ENCODE measurements around the gene GNAI2. TPM values are rescaled to one million over a fixed set of nuclear protein-coding genes. Genes with fewer than 3 reads are reported as not detected.

The GNAI2 gene
- total RNA-seq, 1 experiment from 2014 or later = 62.0 TPM

DNA sequence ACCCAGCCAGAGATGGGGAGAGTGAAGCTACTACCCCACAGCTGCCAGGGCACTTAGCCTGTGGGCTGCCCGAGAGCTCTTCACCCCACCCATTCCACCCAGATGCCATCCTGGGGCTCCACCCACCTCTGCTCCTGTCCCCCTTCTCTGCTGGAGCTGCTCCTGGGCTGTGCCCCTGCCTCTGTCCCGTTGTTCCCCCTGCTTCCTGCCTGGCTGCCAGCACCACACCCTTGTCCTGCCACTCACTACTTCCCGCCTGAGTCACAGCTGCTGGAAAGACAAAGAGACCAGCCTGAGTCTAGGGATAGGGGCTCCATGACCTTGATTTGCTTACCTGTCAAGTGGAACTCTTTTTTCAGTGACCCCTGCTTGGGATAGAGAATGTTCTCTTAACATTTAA lies 12.4 kb downstream of the GNAI2 start:
- H3K4me3 ChIP-seq (ENCODE audit: low read depth, low read length) = no peak overlapping the region
- Mint-ChIP-seq H3K27me3 (ENCODE audit: insufficient read depth, unreplicated experiment) (no peaks in the 10 kb centered on the region), H3K4me3 (ENCODE audit: unreplicated experiment) (no peak overlapping the region), H3K27ac (ENCODE audit: unreplicated experiment) (no peak overlapping the region), H3K9me3 (ENCODE audit: unreplicated experiment) (no peaks in the 10 kb centered on the region), H3K4me1 (ENCODE audit: low read depth, unreplicated experiment) (no peaks in the 10 kb centered on the region), H3K36me3 (ENCODE audit: insufficient read depth, unreplicated experiment) (peaks cover 20% of the 10 kb centered on the region)
- POLR2A ChIA-PET = interaction anchor here (0.7 kb wide), 1 partner anchor 16 kb away, joined by 6 read pairs; no protein-coding TSS in a partner anchor
- H3K4me1 ChIP-seq = peaks cover 8% of the 10 kb centered on the region
- BruUV-seq (replicated peaks) = no TSS peak
- DNase-seq = no peak
- no peaks in the 10 kb centered on the region for H3K36me3 ChIP-seq (ENCODE audit: control insufficient read depth, insufficient read depth, low read length)
- H3K9me3 ChIP-seq = no peaks in the 10 kb centered on the region
- H3K27me3 ChIP-seq (replicated peaks; ENCODE audit: control insufficient read depth, insufficient read depth, low read length) = no peaks in the 10 kb centered on the region
- intact Hi-C loops (cut with micrococcal nuclease; ENCODE audit: unreplicated experiment) = no loop called here
- TF ChIP-seq, protein P1, sequence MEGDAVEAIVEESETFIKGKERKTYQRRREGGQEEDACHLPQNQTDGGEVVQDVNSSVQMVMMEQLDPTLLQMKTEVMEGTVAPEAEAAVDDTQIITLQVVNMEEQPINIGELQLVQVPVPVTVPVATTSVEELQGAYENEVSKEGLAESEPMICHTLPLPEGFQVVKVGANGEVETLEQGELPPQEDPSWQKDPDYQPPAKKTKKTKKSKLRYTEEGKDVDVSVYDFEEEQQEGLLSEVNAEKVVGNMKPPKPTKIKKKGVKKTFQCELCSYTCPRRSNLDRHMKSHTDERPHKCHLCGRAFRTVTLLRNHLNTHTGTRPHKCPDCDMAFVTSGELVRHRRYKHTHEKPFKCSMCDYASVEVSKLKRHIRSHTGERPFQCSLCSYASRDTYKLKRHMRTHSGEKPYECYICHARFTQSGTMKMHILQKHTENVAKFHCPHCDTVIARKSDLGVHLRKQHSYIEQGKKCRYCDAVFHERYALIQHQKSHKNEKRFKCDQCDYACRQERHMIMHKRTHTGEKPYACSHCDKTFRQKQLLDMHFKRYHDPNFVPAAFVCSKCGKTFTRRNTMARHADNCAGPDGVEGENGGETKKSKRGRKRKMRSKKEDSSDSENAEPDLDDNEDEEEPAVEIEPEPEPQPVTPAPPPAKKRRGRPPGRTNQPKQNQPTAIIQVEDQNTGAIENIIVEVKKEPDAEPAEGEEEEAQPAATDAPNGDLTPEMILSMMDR (IDR thresholded peaks at IDR 0.05; ENCODE audit: insufficient read depth in 1 of 2, low read depth in 1 of 2, low read length in 1 of 2, severe bottlenecking in 1 of 2, unreplicated experiment in 1 of 2) = no peak
- CTCF ChIA-PET = interaction anchor here (0.7 to 4.1 kb wide), 3 partner anchors 12 to 55 kb away, joined by 3 to 30 read pairs (median 23); partner anchors contain the start of gene GNAI2

- no peak for DNase-seq
- BruUV-seq (replicated peaks) = no TSS peak
- CTCF ChIA-PET = interaction anchor here (1.1 to 1.2 kb wide), 2 partner anchors 11 to 30 kb away, joined by 4 read pairs; partner anchors contain the start of gene LSMEM2
- TF ChIP-seq, protein P1 (IDR thresholded peaks at IDR 0.05; ENCODE audit: insufficient read depth in 1 of 2, low read depth in 1 of 2, low read length in 1 of 2, severe bottlenecking in 1 of 2, unreplicated experiment in 1 of 2) = no peak
- Histone ChIP-seq H3K27me3 (replicated peaks; ENCODE audit: control insufficient read depth, insufficient read depth, low read length) (no peaks in the 10 kb centered on the region), H3K36me3 (ENCODE audit: control insufficient read depth, insufficient read depth, low read length) (no peaks in the 10 kb centered on the region; the same call in 1 of the 2 replicates), H3K4me1 (peaks cover 8% of the 10 kb centered on the region), H3K9me3 (no peaks in the 10 kb centered on the region), H3K4me3 (ENCODE audit: low read depth, low read length) (no peak overlapping the region)
- no peak overlapping the region for H3K27ac Mint-ChIP-seq (ENCODE audit: unreplicated experiment)
- H3K27me3 Mint-ChIP-seq (ENCODE audit: insufficient read depth, unreplicated experiment) = no peaks in the 10 kb centered on the region
- peaks cover 20% of the 10 kb centered on the region for H3K36me3 Mint-ChIP-seq (ENCODE audit: insufficient read depth, unreplicated experiment)
- no peak overlapping the region for H3K4me3 Mint-ChIP-seq (ENCODE audit: unreplicated experiment)
- no peaks in the 10 kb centered on the region for H3K4me1 Mint-ChIP-seq (ENCODE audit: low read depth, unreplicated experiment)
- H3K9me3 Mint-ChIP-seq (ENCODE audit: unreplicated experiment) = no peaks in the 10 kb centered on the region
- POLR2A ChIA-PET = no interaction called here
- intact Hi-C loops (cut with micrococcal nuclease; ENCODE audit: unreplicated experiment) = no loop called here
Measured at GRCh38 chr3:50249457-50249856, 13.5 kb downstream of the GNAI2 start.

DNA sequence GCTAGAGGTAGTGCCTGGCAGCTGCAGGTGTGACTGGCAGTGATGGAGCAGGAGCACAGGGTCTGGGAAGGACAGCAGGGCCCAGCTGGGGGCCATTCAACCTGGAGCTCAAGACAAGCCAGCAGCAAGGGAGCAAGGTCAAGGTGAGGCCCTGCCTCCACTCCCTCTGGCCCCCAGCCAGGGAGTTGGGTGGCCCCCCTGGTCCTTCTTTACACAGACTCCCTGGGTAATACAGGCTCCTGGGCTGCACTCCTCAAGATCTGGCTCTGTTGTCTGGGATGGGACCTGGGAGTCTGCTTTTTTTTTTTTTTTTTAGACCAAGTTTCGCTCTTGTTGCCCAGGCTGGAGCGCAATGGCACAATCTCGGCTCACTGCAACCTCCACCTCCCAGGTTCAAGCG lies 14.5 kb downstream of the GNAI2 start:
- no peaks in the 10 kb centered on the region; the same call in 1 of the 2 replicates for H3K36me3 ChIP-seq (ENCODE audit: control insufficient read depth, insufficient read depth, low read length)
- H3K27me3 ChIP-seq (replicated peaks; ENCODE audit: control insufficient read depth, insufficient read depth, low read length) = no peaks in the 10 kb centered on the region
- TF ChIP-seq, protein P1 (IDR thresholded peaks at IDR 0.05; ENCODE audit: insufficient read depth in 1 of 2, low read depth in 1 of 2, low read length in 1 of 2, severe bottlenecking in 1 of 2, unreplicated experiment in 1 of 2) = no peak
- H3K4me3 ChIP-seq (ENCODE audit: low read depth, low read length) = no peak overlapping the region
- ChIA-PET POLR2A (no interaction called here), CTCF (no interaction called here)
- peaks cover 8% of the 10 kb centered on the region for H3K4me1 ChIP-seq
- intact Hi-C loops (cut with micrococcal nuclease; ENCODE audit: unreplicated experiment) = no loop called here
- Mint-ChIP-seq H3K4me3 (ENCODE audit: unreplicated experiment) (no peak overlapping the region), H3K4me1 (ENCODE audit: low read depth, unreplicated experiment) (no peaks in the 10 kb centered on the region), H3K36me3 (ENCODE audit: insufficient read depth, unreplicated experiment) (peaks cover 15% of the 10 kb centered on the region), H3K27me3 (ENCODE audit: insufficient read depth, unreplicated experiment) (no peaks in the 10 kb centered on the region), H3K9me3 (ENCODE audit: unreplicated experiment) (no peaks in the 10 kb centered on the region), H3K27ac (ENCODE audit: unreplicated experiment) (no peak overlapping the region)
- DNase-seq = no peak
- H3K9me3 ChIP-seq = no peaks in the 10 kb centered on the region
- BruUV-seq (replicated peaks) = no TSS peak
